Adipocyte (in vitro differentiated cells): ENCODE measurements around the gene LCN15.
A peak's percentile ranks its signal among the peaks of the same experiment; 100 is the strongest.
"Not testable (repeated sequence)": the region's sequence is repeated elsewhere in the genome, so short reads cannot be mapped to it uniquely, and the experiment has no call there.

Experiments used
- DNase-seq: peaks from one replicate; pipeline ENCODE4 v3.0.0-alpha.2; 2015; ENCODE audit warnings: low read depth
- H3K27me3 ChIP-seq: replicated peaks from 2 replicates; pipeline ENCODE4 v1.7.0; 2013; ENCODE audit warnings: mild to moderate bottlenecking, low read length, moderate library complexity; ENCODE audit not compliant: control insufficient read depth, insufficient read depth
- H3K36me3 ChIP-seq: 2 replicates; pipeline ENCODE4 v1.7.0; 2013; ENCODE audit warnings: low read length, mild to moderate bottlenecking, moderate library complexity; ENCODE audit not compliant: control insufficient read depth, insufficient read depth, severe bottlenecking
- H3K4me1 ChIP-seq: 2 replicates; pipeline ENCODE4 v1.7.0; 2013; ENCODE audit warnings: mild to moderate bottlenecking, low read length, moderate library complexity; ENCODE audit not compliant: control insufficient read depth, insufficient read depth
- H3K4me3 ChIP-seq: 2 replicates; pipeline ENCODE4 v1.7.0; 2013; ENCODE audit warnings: mild to moderate bottlenecking, low read length, moderate library complexity
- H3K9ac ChIP-seq: 2 replicates; pipeline ENCODE4 v1.7.0; 2013; ENCODE audit warnings: mild to moderate bottlenecking, low read length, moderate library complexity
- H3K9me3 ChIP-seq: 2 replicates; pipeline ENCODE4 v1.7.0; 2013; ENCODE audit warnings: mild to moderate bottlenecking, low read length, moderate library complexity; ENCODE audit not compliant: control insufficient read depth

The LCN15 gene

DNA sequence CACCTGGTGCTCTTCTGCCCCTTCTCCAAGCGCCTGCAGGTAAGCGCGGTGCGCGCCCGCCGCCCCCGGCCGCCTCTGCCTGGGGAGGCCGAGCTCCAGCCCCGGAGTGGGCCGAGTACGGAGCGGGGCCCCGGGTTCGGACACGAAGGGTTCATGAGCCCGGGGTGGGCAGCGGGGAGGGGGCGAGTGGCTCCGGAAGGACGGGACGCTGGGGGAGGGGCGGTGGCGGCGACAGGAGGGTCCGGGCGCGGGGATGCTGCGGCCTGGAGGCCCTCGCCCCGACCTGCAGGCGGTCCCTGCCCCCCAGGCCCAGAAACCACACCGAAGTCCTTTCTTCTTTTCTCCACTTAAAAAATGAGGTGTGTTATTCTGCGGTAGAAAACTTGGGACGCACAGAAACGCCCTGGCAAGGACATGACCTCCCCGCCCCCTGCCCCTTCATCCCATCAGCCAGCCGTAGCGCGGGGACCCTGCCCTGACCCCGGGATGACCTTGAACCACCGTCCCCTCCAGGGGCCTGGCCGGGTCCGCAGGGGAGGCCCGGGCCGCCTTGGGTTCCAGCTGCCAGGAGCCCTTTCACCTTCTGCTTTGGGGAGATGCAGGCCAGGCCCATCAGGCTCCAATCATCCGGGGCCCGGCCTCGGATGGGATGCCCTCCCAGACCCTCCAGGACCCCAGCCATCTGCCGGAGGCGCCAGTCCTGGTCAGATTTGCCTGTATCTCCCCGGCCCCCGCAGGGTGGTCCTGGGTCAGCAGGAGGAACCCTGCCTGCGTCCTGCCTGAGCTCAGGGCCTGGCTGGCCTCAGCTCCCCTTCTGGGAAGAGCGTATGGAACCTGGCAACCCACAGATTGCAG is 51.4 kb downstream of the LCN15 start:
- DNase-seq: no peak
- Histone ChIP-seq H3K36me3 (no peaks in the 10 kb centered on the region), H3K4me1 (peaks cover 3% of the 10 kb centered on the region), H3K4me3 (no peak overlapping the region), H3K9me3 (no peaks in the 10 kb centered on the region), H3K9ac (no peak overlapping the region), H3K27me3 (peaks cover 28% of the 10 kb centered on the region)

DNA sequence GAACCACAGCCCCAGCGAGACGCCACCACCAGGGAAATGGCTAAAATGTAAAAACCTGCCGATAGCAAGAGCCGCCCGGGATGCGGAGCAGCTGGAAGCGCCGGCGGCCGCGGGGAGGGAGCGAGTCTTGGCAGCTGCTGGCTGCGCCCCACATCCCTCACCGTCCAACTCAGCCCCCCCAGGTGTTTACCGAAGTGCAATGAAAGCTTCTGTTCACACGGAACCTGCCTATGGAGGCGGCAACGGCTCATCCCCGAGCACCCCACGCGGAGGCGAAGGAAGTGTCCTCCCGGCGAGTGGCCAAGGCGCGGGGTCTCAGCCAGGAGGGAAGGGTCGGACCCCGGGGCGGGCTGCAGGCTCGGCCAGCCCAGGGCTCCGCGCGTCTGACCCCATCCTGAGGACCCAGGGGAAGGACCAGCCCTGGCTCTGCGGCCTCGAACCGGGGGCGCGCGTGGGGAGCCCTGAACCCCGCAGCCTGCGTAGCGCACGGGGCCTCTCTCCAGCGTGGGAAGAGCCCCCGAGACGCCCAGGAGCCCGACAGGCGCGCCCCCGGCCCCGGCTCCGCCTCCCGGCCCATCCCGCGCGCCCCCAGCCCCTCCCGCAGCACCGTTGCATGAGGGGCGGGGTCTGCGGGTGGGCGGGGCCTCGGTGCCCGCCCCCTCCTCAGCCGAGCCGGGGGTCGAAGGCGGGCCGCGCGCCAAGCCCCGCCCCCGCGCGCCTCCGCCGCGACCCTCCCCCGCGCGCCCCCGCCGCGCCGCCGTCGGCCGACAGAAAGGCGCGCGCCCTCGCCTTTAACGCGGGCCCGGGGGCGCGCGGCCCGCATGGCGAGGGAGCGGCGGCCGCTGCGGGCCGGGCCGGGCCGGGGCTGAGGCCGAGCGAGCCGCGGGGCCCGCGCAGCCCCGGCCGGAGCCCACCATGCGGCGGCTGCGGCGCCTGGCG is 52.3 kb downstream of the LCN15 start, which contains the start of gene DIPK1B:
Gene DIPK1B, plus strand, starts transcription at position 822 of the 939 bp plus-strand sequence. Its CDS starts 94 bp downstream, at position 916.
- Histone ChIP-seq H3K4me3 (no peak within 1 kb of the TSS), H3K27me3 (peaks cover 30% of the 10 kb centered on the region), H3K9ac (no peak within 1 kb of the TSS), H3K36me3 (no peaks in the 10 kb centered on the region), H3K9me3 (no peaks in the 10 kb centered on the region), H3K4me1 (peaks cover 3% of the 10 kb centered on the region)
- DNase-seq: peak; percentile 57

DNA sequence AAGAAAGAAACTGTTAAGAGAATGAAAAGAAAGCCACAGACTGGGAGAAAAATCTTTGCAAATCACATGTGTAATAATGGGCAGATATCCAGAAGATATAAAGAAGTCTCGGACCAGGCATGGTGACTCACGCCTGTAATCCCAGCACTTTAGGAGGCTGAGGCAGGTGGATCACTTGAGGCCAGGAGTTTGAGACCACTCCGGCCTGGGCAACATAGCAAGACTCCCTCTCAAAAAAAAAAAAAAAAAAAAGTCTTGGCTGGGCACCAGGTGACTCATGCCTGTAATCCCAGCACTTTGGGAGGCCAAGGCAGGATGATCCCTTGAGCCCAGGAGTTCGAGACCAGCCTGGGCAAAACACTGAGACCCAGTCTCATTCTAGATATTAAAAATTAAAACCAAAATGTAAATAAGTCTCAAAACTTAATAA is 53.1 kb downstream of the LCN15 start:
- H3K4me1 ChIP-seq, H3K36me3 ChIP-seq, H3K9me3 ChIP-seq, H3K4me3 ChIP-seq, DNase-seq, H3K9ac ChIP-seq: not testable (repeated sequence)
- H3K27me3 ChIP-seq: peaks cover 30% of the 10 kb centered on the region

DNA sequence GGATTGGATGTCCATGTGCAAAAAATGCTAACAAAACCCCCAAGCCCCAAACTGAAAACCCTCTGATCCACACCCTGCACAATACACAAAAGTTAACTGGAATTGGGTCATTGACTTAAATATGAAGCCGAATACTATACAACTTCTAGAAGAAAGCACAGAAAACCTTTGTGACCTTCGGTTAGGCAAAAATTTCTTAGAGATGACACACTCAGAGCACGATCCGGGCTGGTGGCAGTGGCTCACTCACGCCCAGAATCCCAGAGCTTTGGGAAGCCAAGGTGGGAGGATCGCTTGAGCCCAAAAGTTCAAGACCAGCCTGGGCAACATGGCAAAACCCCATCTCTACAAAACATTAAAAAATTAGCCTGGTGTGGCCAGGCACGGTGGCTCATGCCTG is 53.8 kb downstream of the LCN15 start:
- DNase-seq: no peak
- Histone ChIP-seq H3K4me1 (peaks cover 3% of the 10 kb centered on the region), H3K4me3 (no peak overlapping the region), H3K36me3 (no peaks in the 10 kb centered on the region), H3K9me3 (no peaks in the 10 kb centered on the region), H3K27me3 (peaks cover 26% of the 10 kb centered on the region), H3K9ac (no peak overlapping the region)
